Measurements from ENCODE around the gene WNK3.

DNA sequence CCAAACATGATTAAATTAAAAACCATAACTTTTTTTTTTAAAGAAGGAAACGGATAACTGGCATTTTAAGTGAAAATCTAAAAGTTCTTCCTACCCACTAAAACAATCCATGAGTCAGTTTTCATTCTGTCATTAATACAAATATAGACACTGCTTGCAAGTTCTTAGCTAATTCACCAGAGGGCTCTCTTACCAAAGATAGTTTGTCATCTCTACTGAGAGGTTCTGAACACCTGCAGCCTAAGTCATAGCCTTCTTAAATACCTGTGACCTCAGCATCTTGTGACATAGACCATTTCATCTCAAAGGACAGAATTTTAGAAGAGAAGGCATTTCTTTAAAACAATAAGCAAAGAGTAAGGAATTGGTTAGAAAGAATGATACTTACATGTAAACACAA lies 109.5 kb downstream of the WNK3 start:
- TF ChIP-seq, protein P1, sequence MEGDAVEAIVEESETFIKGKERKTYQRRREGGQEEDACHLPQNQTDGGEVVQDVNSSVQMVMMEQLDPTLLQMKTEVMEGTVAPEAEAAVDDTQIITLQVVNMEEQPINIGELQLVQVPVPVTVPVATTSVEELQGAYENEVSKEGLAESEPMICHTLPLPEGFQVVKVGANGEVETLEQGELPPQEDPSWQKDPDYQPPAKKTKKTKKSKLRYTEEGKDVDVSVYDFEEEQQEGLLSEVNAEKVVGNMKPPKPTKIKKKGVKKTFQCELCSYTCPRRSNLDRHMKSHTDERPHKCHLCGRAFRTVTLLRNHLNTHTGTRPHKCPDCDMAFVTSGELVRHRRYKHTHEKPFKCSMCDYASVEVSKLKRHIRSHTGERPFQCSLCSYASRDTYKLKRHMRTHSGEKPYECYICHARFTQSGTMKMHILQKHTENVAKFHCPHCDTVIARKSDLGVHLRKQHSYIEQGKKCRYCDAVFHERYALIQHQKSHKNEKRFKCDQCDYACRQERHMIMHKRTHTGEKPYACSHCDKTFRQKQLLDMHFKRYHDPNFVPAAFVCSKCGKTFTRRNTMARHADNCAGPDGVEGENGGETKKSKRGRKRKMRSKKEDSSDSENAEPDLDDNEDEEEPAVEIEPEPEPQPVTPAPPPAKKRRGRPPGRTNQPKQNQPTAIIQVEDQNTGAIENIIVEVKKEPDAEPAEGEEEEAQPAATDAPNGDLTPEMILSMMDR (IDR thresholded peaks at IDR 0.05; ENCODE audit: poor library complexity) = peak; percentile 38
- no peak for TF ChIP-seq EZH2phosphoT487 (IDR thresholded peaks at IDR 0.05; ENCODE audit: low read depth, severe bottlenecking, unreplicated experiment)

Measured in hepatocyte (in vitro differentiated cells).